Hepatic stellate cell (primary cell): Measurements from ENCODE around the gene NOL6.
"Not testable (repeated sequence)": the region's sequence is repeated elsewhere in the genome, so short reads cannot be mapped to it uniquely, and the experiment has no call there.

Experiments
- DNase-seq: peaks from one replicate; pipeline ENCODE4 v3.0.0; 2011; ENCODE audit warnings: low spot score

Gene NOL6, protein sequence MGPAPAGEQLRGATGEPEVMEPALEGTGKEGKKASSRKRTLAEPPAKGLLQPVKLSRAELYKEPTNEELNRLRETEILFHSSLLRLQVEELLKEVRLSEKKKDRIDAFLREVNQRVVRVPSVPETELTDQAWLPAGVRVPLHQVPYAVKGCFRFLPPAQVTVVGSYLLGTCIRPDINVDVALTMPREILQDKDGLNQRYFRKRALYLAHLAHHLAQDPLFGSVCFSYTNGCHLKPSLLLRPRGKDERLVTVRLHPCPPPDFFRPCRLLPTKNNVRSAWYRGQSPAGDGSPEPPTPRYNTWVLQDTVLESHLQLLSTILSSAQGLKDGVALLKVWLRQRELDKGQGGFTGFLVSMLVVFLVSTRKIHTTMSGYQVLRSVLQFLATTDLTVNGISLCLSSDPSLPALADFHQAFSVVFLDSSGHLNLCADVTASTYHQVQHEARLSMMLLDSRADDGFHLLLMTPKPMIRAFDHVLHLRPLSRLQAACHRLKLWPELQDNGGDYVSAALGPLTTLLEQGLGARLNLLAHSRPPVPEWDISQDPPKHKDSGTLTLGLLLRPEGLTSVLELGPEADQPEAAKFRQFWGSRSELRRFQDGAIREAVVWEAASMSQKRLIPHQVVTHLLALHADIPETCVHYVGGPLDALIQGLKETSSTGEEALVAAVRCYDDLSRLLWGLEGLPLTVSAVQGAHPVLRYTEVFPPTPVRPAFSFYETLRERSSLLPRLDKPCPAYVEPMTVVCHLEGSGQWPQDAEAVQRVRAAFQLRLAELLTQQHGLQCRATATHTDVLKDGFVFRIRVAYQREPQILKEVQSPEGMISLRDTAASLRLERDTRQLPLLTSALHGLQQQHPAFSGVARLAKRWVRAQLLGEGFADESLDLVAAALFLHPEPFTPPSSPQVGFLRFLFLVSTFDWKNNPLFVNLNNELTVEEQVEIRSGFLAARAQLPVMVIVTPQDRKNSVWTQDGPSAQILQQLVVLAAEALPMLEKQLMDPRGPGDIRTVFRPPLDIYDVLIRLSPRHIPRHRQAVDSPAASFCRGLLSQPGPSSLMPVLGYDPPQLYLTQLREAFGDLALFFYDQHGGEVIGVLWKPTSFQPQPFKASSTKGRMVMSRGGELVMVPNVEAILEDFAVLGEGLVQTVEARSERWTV

DNA sequence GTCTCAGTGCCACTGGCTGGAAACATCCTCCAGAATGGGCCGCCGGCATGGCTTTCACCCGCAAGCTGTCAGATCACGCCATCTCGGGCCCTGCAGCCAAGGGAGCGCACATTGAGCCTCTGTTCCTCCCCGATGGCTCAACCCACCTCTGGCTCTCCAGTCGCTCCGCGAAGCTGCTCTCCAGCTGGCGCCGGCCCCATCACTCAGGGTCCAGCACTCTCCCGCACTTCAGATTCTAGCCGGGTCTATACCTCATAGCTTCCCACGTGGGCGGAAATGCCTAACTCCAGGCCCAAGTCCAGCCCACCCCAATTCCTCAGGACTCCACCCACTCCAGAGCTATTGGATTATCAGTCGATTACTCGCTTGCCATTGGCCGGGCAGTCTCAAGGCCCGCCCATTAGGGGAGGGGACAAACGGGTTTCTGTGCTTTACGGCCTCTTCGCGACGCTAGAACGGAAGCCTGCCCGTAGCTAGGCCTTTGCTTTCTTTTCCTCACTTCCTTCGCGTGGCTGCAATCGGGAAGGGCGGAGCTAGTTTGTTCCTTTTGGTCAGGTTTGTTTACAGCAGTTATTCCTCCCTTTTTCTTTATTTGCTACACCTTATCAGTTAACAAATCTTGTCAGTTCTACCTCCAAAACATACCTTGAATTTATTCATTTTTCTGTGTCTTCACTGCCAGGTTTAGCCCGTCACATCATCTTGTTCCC, at the start of gene NOL6:
Gene NOL6 (minus strand): TSS at position 282 of the 710 bp plus-strand sequence. CDS start 82 bp downstream, at position 200.
- peak; percentile 99 for DNase-seq

DNA sequence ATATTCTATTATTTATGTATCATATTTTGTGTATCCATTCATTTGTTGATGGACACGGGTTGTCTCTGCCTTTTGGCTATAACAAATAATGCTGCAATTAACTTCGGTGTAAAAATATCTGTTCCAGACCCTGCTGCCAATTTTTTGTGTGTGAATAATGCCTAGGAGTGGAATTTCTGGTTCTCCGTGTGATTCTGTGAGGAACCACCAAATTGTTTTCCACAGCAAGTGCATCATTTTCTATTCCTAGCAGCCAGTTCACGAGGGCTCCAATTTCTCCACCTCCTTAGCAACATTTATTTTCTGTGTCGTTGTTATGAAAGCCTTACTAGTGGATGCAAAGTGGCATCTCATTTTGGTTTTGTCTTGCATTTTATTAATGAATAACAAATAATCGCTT, 48.1 kb upstream of the NOL6 start:
- not testable (repeated sequence) for DNase-seq

DNA sequence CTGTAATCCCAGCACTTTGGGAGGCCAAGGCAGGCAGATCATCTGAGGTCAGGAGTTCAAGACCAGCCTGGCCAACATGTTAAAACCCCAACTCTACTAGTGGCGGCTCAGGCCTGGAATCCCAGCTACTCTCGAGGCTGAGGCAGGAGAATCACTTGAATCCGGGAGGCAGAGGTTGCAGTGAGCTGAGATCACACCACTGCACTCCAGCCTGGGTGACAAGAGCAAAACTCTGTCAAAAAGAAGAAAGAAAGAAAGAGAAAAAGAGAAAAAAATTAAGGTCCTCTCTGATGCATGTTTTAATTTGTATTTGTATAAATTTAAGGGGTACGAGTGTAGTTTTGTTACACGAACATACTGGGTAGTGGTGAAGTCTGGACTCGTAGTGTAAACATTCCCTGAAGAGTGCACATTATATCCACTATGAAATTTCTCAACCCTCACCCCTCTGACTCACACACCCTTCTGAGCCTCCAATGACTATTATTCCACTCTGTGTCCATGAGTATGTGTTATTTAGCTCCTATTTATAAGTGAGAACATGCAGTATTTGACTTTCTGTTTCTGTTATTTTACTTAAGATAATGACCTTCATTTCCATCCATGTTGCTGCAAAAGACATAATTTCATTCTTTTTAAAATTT, 44.3 kb upstream of the NOL6 start:
- DNase-seq: peak; percentile 57

DNA sequence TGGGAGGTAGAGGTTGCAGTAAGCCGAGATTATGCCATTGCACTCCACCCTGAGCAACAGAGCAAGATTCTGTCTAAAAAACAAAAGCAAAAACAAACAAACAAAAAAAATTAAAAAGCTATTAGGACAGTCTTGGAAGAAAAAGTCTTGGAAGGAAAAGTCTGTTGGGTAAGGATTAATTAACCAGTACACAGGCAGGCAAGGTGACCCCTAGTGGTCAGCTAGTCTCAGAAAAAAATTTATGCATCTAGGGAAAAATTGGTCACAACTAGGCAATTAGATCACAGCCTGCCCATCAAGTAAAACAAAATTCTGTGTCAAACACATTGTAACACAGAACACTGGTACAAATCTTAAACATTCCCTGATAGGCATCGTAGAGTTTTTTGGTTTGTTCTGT, 43.6 kb upstream of the NOL6 start:
- peak; percentile 35 for DNase-seq

DNA sequence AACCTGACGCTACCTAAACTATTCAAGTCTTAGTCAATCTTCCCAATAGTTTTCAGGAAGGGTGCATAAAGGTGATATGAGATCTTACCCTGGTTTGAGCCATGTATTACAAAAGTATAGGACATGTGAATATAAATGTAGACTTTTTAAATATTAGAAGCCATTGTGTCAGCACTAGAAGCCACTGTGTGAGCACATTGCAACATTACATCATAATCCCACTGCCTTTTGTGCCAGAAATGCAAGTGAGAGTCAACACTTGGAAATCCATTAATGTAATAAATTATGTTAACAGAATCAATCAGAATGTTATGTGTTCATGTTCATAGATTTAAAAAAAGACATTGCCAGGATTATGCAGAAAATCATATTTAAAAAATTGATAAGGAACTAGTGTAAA, 42.7 kb upstream of the NOL6 start:
- not testable (repeated sequence) for DNase-seq

DNA sequence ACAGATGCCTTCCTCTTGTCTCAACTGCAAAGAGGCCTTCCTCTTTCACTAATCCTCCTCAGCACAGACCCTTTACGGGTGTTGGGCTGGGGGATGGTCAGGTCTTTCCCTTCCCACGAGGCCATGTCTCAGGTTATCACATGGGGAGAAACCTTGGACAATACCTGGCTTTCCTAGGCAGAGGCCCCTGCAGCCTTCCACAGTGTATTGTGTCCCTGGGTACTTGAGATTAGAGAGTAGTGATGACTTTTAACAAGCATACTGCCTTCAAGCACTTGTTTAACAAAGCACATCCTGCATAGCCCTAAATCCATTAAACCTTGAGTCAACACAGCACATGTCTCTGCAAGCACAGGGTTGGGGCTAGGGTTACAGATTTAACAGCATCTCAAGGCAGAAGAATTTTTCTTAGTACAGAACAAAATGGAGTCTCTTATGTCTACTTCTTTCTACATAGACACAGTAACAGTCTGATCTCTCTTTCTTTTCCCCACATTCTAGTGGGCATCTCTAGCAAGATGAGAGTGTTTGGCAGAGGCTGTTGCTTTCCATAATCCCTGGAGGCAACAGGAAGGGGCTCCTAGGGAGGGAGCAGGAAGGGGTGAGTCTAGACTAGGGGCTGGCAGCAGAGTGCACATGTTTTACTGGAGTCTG, 41.7 kb upstream of the NOL6 start:
- DNase-seq: not testable (repeated sequence)

DNA sequence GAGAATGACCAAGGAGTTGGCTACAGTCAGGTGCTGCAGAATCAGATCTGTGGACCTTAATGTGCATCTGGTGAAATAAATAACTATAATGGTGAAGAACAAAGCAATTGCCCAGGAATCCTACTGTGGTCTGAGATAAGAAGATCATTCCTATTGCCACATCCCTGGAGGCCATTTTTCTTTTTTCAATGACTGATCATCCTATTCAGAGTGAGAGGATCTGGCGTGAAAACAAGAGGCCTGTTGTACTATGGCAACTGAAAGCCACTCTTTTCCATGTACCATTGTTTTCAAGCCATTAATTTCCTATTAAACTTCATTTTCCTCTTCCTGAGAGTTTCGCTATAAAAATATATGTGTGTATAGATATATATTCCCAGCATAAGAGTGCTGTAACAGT, 38.8 kb upstream of the NOL6 start:
- DNase-seq: not testable (repeated sequence)

DNA sequence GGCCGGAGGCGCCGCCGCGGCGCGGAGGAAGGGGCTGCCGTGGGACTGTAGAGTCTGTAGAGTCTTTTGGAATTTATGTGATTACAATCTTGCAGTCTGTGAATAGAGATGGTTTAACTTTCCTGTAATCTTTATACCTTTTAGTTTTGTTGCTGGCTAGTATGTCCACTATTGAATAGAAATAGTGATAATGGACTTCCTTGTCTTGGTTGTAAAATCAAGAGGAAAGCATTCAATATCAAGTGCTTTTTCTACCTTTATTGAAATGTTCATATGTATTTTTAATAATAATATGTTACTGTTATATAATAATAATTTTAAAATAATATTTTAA, 37.4 kb upstream of the NOL6 start:
- DNase-seq: not testable (repeated sequence)

DNA sequence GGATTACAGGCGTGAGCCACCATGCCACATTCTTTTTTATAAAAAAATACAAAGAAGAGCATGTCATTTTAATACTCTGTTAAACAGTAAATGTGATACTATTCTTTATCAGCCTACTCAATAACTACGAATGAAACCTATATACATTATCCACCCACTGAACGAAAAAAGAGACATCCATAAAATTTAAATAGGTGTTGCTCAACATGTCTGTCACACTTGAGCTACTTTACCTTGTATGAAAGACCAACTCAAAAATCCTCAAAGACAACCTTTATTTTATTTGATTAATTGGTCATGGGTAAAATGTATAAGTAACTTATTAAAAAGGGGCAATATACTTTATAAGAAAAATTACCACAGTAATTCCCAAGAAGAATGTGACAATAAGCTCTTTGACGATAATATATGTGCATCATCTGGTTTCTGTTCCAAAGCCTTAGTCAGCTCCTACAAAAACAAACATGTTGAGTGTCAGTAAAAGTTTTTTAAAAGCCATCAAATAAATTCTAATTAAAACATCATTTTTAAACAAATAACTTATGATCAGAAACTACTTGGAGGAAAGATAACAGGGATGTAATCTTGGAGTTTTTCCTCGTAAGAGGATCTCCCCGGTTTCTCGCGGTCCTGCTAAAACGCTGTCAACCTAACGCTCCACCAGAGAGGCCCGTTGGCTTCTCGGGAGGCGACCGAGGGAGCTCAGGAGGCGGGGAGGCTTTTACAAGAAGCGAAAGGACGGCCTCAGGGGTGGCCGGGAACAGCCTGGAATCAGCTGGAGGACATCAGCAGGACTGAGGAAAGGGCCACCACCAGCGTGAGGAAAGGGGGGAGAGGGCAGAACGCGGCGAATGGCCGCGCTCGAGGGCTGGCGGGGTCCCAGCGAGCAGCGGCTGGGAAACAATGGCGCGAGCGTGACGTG, 36.8 kb upstream of the NOL6 start:
- peak; percentile 36 for DNase-seq

DNA sequence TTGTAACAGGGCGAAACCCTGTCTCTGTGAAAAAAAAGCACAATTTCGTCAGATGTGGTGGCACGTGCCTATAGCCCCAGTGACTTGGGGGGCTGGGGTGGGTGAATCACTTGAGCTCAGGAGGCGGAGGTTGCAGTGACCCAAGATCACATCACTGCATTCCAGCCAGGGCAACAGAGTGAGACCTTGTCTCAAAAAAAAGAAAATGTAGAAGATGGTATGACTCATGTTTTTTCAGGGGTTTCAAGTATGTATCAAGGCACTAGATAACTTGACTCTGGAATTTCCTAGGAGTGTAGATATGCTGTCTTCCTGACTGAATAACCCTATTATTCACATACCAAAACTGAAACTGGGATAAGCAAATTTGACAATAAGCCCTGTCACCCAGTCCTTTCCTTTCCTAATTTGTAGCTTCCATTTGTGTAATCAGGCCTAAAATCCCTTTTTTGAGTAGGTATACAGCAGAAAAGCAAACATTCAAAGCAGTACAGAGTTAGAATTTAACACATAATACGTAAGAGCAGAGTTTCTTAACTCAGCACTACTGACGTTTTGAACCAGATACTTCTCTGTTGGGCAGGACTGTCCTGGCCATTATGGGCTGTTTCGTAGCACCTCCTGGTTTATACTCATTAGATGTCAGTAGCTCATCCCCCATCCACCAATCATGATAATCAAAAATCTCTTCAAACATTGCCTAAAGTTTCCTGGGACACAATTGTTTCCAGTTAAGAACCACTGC, 33.1 kb upstream of the NOL6 start:
- DNase-seq: peak; percentile 45

DNA sequence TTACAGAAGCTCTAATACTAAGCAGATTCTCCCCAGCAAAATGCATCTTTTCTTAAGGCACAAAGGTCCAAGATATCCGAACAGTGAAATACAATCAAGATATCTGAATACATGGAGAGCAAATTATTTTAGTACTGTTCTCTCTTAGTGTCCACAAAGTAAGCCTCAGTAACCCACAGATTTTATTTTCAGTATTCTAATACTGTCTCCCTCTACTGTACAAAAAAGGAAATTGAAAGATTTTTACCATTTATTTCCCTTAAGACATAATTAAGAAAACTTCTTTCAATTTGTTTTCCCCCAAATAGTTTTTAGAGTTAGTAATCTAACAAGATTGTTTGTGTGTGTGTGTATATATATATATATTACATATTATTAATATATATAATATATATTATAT, 24.7 kb upstream of the NOL6 start:
- DNase-seq: peak; percentile 3

DNA sequence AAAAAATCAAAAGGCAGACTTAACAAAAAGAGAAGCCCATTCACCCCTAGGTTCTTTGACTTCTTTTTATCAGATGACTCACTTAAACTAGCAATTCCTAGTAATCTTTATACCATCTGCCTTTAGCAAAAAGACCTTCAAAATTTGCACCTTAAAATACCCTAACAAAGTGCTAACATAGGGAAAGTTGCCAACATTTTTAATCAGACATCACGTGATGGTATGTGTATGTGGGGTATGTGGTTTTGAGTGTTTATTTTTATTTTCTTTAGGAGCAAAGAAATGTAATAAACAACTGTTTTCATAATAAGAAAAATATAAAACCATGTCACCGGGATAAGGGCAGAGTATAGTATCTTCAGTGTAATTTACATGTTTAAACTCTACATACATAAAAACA, 20.1 kb upstream of the NOL6 start:
- not testable (repeated sequence) for DNase-seq

DNA sequence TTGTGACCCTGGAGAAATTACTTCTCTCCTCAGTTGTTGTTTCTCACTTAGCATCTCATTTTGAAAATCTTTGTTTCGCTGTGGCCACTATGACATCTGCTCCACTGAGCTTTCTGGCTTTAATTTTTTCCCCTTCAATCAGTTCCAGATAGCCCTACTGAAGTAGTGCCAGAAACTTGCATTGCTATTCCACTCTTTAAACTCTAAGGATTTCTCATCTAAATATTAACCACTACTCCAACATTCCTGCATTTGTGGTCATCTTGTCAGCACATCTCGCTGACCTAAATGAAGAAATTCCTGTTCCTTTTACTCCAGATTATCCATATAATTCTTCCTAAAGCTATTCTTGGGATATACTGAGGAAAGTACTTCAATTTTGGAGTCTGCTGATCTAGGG, 15.3 kb upstream of the NOL6 start:
- peak; percentile 24 for DNase-seq

DNA sequence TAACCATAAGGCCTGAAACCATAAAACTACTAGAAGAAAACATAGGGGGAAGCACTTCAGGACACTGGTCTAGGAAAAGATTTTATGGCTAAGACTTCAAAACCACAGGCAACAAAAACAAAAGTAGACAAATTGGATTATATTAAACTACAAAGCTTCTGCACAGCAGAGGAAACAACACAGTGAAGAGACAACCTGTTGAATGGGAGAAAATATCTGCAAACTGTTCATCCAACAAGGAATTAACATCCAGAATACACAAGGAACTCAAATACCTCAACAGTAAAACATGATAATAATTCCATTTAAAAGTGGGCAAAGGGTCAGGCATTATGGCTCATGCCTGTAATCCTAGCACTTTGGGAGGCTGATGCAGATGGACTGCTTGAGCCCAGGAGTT, 11.6 kb upstream of the NOL6 start:
- DNase-seq: not testable (repeated sequence)

DNA sequence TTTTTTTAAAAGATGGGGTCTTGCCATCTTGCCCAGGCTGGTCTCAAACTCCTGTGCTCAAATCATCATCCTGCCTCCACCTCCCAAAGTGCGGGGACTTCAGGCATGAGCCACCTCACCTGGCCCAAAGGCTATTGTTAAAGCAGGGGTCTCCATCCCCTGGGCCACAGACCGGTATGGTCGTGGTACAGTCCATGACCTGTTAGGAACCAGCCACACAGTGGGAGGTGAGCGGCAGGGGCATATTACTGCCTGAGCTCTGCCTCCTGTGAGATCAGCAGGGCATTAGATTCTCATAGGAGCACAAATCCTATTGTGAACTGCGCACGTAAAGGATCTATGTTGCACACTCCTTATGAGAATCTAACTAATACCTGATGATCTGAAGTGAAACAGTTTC, 7.3 kb upstream of the NOL6 start:
- DNase-seq: no peak

DNA sequence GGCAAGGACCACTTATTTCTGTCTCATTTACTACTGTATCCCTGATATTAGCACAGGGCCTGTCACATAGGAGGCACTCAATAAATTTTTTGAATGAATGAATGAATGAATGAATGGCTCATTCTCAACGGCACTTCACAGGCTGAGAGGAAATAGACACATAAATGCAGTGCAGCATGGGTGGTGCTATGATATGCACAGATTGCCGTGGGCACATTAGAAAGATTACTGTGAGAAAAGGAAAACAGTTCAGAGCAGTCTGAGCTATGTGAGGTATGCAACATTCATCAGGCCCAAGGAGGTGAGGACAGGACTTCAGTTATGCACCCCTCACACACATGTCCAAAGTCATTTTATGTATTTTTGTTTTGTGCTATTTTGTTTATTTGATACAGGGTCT, 6.4 kb upstream of the NOL6 start:
- DNase-seq: peak; percentile 3

DNA sequence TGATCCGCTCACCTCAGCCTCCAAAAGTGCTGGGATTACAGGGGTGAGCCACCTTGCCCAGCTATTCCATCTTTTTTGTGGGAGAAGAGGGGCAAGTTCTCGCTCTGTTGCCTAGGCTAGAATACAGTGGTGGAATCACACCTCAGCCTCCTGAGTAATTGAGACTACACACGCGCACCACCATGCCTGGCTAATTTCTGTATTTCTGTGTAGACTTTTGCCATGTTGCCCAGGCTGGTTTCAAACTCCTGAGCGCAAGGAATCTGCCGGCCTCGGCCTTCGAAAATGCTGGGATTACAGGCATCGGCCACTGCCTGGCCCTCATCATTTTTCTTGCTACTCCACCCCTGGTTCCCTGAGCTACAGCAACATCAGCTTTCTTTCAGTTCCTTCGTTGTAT, 2.8 kb upstream of the NOL6 start:
- DNase-seq: no peak

DNA sequence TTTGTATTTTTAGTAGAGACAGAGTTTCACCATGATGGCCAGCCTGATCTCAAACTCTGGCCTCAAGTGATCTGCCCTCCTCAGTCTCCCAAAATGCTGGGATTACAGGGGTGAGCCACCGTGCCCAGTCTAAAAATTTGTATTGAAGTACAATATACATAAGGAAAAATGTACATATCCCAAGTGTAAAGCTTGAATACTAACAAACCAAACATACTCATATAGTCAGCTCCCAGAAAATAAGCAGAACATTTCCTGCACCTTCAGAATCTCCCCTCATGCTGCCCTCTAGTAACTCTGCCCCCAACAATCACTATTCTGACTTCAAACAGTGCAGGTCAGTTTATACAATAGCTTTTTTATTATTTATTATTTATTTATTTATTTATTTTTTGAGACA, 1.6 kb upstream of the NOL6 start:
- DNase-seq: no peak
